GM06990 (cell line): ENCODE data around the gene ILK.

Experiments
- DNase-seq: peaks from one replicate; pipeline ENCODE4 v3.0.0-alpha.2; 2011; ENCODE audit not compliant: insufficient read length; ENCODE audit errors: extremely low read depth
- H3K27me3 ChIP-seq: replicated peaks from 2 replicates; pipeline ENCODE4 v1.6.0; 2011; ENCODE audit warnings: low read length; ENCODE audit not compliant: control insufficient read depth, insufficient read depth
- H3K36me3 ChIP-seq: 2 replicates; pipeline ENCODE4 v1.5.1; 2011; ENCODE audit warnings: low read length; ENCODE audit not compliant: control insufficient read depth, insufficient read depth
- H3K4me3 ChIP-seq: replicated peaks from 2 replicates; pipeline ENCODE4 v1.5.1; 2011; ENCODE audit warnings: low read depth, mild to moderate bottlenecking, control low read depth, low read length
- TF ChIP-seq, protein P1 (sequence below): IDR thresholded peaks from 2 replicates; pipeline ENCODE4 v1.5.1; 2011; ENCODE audit warnings: low read length, control low read depth, mild to moderate bottlenecking, inconsistent platforms; ENCODE audit not compliant: insufficient read depth, poor library complexity, severe bottlenecking

The ILK gene

DNA sequence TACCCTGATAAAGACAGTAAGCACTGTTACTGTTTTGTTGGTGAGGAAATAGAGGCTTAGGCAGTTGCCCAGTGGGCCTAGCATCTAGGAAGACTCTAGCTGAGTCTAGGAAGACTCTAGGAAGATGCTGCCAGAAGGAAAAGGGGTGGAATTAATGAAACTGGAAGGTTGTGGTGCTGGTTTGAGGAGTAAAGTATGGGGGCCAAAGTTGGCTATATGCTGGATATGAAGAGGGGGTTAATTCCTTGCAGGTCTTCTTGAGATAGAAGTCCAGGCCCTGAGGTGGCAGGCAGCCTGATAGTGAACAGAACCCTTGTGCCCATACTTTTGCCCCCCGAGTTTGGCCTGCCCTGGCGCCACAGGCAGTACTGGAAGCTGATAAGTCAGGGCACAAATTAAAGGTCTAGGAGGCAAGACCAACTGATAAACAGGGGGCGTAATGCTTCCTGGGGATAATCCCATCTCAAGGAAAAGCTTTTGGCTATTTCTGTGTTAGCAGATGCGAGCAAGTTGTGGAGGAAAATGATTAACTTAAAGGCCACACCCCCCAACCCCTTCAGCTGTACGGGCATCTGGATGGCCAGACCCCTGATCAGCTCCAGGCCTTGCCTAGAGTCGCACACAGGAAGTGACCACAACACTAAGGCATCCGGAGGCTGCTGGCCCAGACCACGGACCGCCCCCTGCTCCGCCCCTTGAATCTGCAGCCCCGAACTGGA lies 3.1 kb downstream of the ILK start:
- Histone ChIP-seq H3K36me3 (peaks cover 19% of the 10 kb centered on the region), H3K4me3 (peak overlapping the region; percentile 12), H3K27me3 (no peaks in the 10 kb centered on the region)
- TF ChIP-seq, protein P1, sequence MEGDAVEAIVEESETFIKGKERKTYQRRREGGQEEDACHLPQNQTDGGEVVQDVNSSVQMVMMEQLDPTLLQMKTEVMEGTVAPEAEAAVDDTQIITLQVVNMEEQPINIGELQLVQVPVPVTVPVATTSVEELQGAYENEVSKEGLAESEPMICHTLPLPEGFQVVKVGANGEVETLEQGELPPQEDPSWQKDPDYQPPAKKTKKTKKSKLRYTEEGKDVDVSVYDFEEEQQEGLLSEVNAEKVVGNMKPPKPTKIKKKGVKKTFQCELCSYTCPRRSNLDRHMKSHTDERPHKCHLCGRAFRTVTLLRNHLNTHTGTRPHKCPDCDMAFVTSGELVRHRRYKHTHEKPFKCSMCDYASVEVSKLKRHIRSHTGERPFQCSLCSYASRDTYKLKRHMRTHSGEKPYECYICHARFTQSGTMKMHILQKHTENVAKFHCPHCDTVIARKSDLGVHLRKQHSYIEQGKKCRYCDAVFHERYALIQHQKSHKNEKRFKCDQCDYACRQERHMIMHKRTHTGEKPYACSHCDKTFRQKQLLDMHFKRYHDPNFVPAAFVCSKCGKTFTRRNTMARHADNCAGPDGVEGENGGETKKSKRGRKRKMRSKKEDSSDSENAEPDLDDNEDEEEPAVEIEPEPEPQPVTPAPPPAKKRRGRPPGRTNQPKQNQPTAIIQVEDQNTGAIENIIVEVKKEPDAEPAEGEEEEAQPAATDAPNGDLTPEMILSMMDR, result no peak
- DNase-seq, result peak; percentile 83

DNA sequence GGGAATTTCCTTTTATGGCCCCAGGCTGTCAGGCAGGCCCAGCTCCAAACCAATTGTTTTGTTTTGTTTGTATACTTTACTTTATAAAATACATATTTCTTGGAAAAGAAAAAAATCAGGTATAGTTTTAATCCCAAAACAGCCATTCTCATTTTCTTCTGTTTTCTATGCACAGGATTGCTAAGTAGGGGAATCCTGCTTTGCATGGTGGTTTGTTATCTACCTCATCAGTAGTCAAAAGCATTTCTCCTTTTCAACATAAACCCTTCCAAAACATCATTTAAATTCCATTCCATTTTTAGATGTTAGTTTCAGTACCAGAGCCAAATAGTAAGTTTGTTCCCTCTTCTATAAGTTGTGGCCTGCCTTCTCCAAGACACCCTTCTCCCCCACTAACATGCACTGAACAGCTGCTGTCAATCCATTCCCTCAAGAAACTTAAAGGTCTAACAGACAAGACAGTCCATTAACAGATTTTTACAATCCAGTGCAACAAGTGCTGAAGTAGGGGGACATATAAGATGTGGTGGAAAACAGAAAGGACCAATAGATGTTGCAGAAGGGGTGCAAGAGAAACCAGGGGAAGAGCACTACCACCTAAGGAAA lies 3.7 kb downstream of the ILK start:
- peak overlapping the region; percentile 9; the same call in 1 of the 2 replicates for H3K4me3 ChIP-seq

DNA sequence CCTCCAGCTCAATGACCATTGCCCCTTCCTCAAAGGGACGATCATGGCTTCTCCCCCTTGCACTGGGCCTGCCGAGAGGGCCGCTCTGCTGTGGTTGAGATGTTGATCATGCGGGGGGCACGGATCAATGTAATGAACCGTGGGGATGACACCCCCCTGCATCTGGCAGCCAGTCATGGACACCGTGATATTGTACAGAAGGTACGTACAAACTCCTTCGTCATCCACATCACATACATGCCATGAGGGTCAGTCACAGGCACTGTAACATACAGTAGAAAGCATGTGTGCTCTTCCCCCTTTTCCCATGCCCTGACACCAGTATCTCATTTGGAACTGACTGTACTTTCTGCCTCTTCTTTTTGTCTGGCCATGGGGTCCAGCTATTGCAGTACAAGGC lies 4.4 kb downstream of the ILK start:
- no peak overlapping the region for H3K4me3 ChIP-seq
- H3K36me3 ChIP-seq, result peaks cover 18% of the 10 kb centered on the region

More for the DNA sequence above, 3.7 kb downstream of the ILK start:
- TF ChIP-seq, protein P1, result no peak
- Histone ChIP-seq H3K27me3 (no peaks in the 10 kb centered on the region), H3K36me3 (peaks cover 18% of the 10 kb centered on the region)
- DNase-seq, result no peak

GRCh38 chr11:6608726-6609501 lies 5.3 kb downstream of the ILK start:
- Histone ChIP-seq H3K27me3 (no peaks in the 10 kb centered on the region), H3K4me3 (no peak overlapping the region), H3K36me3 (peaks cover 18% of the 10 kb centered on the region)
- no peak for DNase-seq
- TF ChIP-seq, protein P1, result no peak

More for the DNA sequence above, 4.4 kb downstream of the ILK start:
- no peaks in the 10 kb centered on the region for H3K27me3 ChIP-seq
- no peak for DNase-seq
- TF ChIP-seq, protein P1, result no peak

DNA sequence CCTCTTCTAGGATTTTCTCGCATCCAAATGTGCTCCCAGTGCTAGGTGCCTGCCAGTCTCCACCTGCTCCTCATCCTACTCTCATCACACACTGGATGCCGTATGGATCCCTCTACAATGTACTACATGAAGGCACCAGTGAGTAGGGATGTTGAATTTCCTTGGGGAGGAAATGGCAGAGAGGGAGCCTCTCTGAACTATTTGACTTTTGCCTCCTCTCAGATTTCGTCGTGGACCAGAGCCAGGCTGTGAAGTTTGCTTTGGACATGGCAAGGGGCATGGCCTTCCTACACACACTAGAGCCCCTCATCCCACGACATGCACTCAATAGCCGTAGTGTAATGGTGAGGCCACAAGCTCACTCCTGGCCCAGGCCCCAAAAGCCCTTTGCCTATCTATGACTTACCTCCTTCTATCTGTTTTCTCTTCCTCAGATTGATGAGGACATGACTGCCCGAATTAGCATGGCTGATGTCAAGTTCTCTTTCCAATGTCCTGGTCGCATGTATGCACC lies 6.0 kb downstream of the ILK start:
- Histone ChIP-seq H3K4me3 (no peak overlapping the region), H3K36me3 (peaks cover 18% of the 10 kb centered on the region), H3K27me3 (no peaks in the 10 kb centered on the region)
- no peak for DNase-seq
- TF ChIP-seq, protein P1, result no peak
